T47D (cell line): ENCODE measurements around the gene PMVK.

Experiments used
- DNase-seq, 2 experiments: peaks; one replicate each; pipeline versions ENCODE4 v3.0.0 to v3.0.0-alpha.2; 2011 to 2012; ENCODE audit warnings: low read depth in 1 of 2, low spot score in 1 of 2
- JUND ChIP-seq: IDR thresholded peaks from 2 replicates; pipeline ENCODE4 v1.6.1; 2012; ENCODE audit warnings: low read depth
- in situ Hi-C: cut with HindIII; loops from 2 replicates; pipeline ENCODE4 v1.10.0; 2016; ENCODE audit warnings: low sequenced_read_pairs, low pct_unique_long_range_greater_than_20kb

Gene PMVK

GRCh38 chr1:154972213-154972516 is 35.6 kb upstream of the PMVK start:
- TF ChIP-seq JUND = no peak
- in situ Hi-C loops = no loop called here

DNA sequence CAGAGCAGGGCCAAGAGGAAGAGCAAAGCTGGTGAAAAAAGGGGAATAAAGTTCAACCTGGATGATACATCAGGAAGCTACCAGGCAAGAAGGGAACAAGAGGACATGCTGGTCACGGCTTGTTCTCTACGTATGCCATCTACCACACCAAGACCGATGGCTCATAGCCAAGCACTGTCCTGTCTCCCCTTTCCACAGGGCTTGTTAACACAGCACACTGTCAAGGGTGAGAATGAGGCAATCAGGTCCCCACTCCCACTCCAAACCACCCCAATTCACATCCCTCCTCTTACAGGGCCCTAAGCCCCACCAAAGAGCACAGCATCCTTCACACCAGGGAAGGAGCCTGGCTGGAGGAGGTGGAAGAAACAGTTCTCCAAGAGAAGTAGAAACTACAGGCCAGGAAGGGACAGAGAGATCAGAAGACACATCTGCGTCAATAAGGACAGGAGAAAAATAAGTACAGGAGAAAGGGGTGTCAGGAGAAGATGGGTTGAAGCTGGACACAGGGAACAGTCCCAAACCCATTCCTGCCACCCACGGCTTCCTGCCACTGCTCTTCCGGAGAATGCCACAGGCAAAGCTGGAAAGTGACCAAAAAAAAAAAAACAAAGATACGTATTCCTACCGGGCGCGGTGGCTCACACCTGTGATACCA is 35.0 kb upstream of the PMVK start:
- peak in 1 of 2 experiments; percentile 57 for DNase-seq
- in situ Hi-C loops = no loop called here
- TF ChIP-seq JUND = no peak

More at GRCh38 chr1:154972213-154972516, 35.6 kb upstream of the PMVK start:
- DNase-seq = no peak

DNA sequence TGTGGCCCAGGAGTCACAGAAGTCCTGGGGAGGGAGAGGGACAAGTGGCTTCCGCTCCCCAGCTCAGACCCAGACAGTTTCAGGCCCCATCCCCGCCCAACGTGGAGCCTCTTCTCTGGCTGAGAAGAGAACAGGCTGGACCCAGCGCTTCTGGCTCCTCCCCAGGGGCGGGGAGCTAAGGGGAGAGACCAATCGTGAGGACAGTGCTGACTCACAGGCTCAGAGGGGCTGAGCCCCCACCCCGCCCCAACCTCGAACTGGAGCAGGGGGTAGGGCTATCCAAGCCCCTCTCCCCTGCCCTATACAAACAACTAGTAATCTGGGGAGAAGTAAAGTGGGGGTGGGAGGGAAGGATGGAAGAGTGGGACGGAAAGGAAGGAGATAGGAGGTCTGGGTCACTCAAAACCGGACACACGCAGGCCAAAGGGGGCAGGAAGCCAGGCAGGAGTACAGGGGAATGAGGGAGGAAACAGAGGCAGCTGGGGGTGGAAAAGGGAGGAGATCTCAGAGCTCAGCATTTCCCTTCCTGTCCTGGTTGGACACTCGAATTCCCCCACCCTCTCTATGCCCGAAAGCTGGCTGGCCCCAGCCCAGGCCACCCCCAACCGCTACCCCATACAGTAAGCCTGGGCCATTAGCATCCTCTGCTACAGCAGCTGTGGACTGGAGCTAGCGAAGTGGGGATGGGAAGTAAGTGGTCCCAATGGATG is 34.3 kb upstream of the PMVK start, which contains the start of gene SHC1:
SHC1 (minus strand) TSS at position 117 of the 710 bp plus-strand sequence. CDS start 221 bp downstream, outside the sequence.
- in situ Hi-C loops = no loop called here
- DNase-seq = peak; percentile 93 to 94
- TF ChIP-seq JUND = no peak

- TF ChIP-seq JUND = no peak
- DNase-seq = no peak
- in situ Hi-C loops = no loop called here
Measured at GRCh38 chr1:154969860-154970452, 33.4 kb upstream of the PMVK start.

DNA sequence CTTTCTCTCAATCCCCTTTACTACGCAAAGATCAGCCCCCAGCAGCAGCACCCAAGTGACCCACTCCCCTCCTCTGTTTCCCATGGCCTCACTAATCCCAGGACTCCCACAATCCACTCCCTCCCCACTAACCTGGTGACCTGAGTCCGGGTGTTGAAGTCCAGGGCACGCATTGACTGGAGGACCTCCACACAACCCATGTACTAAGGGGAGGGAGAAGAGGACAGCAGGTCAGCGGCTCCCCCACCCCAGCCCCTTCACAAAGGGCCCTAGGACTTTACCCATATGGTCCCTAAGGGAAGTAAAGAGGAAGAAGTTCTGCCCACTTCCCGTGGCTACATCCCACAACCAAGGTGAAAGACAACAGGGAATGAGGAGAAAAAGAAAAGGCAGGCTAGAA is 32.7 kb upstream of the PMVK start:
- in situ Hi-C loops = no loop called here
- DNase-seq = no peak
- TF ChIP-seq JUND = no peak

DNA sequence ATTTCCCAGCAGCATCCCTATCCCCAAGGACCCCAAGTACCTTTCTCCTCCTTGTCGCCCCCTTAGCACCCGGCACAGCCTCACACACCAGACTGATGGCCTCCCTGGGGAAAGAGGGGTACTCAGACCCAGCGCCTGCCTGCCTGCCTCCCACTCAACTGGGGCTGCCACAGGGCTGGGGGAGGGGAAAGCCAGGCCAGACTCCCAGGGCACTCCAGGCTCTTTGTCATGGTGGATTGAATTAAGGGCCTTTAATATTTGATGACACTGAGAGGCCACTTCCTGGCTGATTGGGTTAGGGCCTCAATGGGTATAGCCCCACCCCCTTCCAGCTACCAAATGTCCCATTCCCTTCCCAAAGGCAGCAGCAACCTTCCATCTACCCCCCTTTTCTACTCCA is 32.2 kb upstream of the PMVK start:
- in situ Hi-C loops = no loop called here
- TF ChIP-seq JUND = no peak
- no peak for DNase-seq

GRCh38 chr1:154967331-154967950 is 30.9 kb upstream of the PMVK start:
- peak in 1 of 2 experiments; percentile 60 for DNase-seq
- no peak for TF ChIP-seq JUND

DNA sequence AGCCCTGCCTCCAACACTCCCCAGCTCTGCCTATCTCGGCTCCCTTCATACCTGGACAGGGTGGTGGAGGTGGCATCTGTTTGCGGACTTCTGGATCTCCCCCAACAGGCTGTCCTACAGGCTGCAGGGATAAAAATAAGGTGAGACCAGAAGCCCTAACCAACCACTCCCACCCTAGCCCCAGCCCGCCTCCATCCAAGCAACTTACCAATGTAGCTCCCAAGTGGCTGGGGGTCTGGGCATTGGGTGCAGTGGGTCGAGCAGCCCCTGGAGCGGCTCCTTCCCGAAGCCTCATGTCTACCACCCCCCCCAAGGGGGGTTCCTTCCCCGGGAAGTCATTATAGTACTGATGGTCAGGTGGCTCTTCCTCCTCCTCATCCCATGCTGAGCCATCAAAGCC is 29.6 kb upstream of the PMVK start:
- TF ChIP-seq JUND = no peak
- no peak for DNase-seq
- in situ Hi-C loops = no loop called here

More at GRCh38 chr1:154967331-154967950, 30.9 kb upstream of the PMVK start:
- in situ Hi-C loops = no loop called here

DNA sequence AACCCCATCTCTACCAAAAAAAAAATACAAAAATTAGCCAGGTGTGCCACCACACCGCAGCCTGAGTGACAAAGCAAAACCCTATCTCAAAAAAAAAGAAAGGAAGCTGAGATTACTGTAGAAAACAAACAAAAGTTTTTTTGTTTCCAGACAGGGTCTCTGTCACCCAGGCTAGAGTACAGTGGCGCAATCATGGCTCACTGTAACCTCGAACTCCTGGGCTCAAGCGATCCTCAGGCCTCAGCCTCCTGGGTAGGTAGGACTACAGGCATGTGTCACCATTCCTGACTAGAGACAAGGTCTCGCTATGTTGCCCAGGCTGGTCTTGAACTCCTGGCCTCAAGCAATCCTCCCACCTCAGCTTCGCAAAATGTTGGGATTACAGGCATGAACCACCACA is 27.8 kb upstream of the PMVK start:
- TF ChIP-seq JUND = no peak
- in situ Hi-C loops = no loop called here

GRCh38 chr1:154963643-154964042 is 27.1 kb upstream of the PMVK start:
- no peak for TF ChIP-seq JUND
- DNase-seq = no peak
- in situ Hi-C loops = no loop called here

More for the DNA sequence above, 27.8 kb upstream of the PMVK start:
- DNase-seq = no peak

DNA sequence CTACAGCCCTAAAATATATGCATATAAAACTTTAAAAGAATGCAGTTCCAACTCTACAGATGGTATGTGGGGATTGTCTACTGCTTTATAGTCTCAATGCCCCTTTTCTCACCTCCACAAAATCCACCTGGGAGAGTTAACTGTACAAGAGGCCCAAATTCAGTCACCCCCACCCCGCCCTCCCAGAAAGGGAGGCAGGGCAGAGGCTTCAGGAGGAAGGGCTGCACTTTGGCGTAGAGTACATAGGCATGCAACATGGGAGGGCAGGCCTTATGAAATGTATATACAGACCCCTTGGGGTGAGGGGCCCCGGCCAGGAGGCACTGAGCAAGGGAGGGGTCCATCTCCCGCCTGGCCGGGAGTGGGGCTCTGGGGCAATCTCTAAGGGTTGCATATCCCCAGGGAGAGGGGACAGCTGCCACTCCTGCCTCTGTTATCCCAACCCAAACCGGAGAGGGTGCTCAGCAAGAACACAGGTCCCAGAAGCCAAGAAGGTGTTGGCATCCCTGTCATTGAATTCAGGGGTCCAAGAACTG is 26.3 kb upstream of the PMVK start:
- in situ Hi-C loops = no loop called here
- no peak for DNase-seq
- TF ChIP-seq JUND = no peak

DNA sequence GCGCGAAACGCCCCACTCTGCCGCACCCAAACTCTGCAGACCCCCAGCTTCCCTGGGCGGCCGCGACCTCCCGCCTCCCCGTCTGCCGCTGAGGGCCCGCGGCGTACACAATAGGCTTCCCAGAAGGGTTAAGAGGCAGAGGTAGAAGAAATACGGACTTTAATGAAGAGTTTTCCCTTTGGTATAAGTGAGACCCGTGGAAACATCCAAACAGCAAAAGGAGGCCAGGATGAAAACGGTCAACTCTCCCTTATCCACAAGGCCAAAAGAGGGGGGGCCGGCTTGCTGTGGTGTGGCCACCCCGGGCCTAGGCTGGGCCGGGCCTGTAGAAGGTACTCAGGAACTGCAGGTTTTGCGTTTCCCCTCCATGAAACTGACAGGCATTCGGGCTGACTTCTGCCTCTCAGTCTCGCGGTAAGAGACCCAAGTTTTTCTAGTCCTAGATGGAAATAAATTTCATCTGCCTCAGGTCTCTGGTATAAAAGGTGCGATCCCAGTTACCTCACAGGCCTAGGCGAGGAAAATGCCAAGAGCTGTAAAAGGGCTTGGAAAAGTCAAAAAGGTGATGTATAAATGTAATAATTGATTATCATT is 25.7 kb upstream of the PMVK start:
- peak in 1 of 2 experiments; percentile 48 for DNase-seq
- in situ Hi-C loops = no loop called here
- no peak for TF ChIP-seq JUND
